Measurements from ENCODE around the gene MAP4K4. TPM values are rescaled to one million over a fixed set of nuclear protein-coding genes. Genes with fewer than 3 reads are reported as not detected.

Gene MAP4K4
- total RNA-seq, 1 donor from 2014 or later: 48.0 TPM

GRCh38 chr2:101665312-101665711, 32.2 kb upstream of the MAP4K4 start:
- no peaks in the 10 kb centered on the region for H3K4me1 ChIP-seq
- no peaks in the 10 kb centered on the region for H3K9me3 ChIP-seq
- no peak for TF ChIP-seq CTCF (IDR thresholded peaks at IDR 0.05)
- intact Hi-C loops (cut with DNase I): no loop called here
- DNase-seq (ENCODE audit: low spot score in 2 of 2): no peak
- H3K27me3 ChIP-seq: no peaks in the 10 kb centered on the region
- H3K27ac ChIP-seq: no peak overlapping the region
- H3K4me3 ChIP-seq: no peak overlapping the region
- no peaks in the 10 kb centered on the region for H3K36me3 ChIP-seq

- intact Hi-C loops (cut with DNase I): no loop called here
- Histone ChIP-seq H3K36me3 (no peaks in the 10 kb centered on the region), H3K27me3 (no peaks in the 10 kb centered on the region), H3K27ac (no peak overlapping the region), H3K4me1 (no peaks in the 10 kb centered on the region), H3K9me3 (peaks cover 0 to 9% of the 10 kb centered on the region in 2 donors), H3K4me3 (no peak overlapping the region)
- TF ChIP-seq CTCF (IDR thresholded peaks at IDR 0.05): no peak
- DNase-seq (ENCODE audit: low spot score in 2 of 2): no peak
These were observed 29.7 kb upstream of the MAP4K4 start for GRCh38 chr2:101667823-101668222.

- no peaks in the 10 kb centered on the region for H3K36me3 ChIP-seq
- no peak for TF ChIP-seq CTCF (IDR thresholded peaks at IDR 0.05)
- DNase-seq (ENCODE audit: low spot score in 2 of 2): no peak
- H3K4me3 ChIP-seq: no peak overlapping the region
- no peak overlapping the region for H3K27ac ChIP-seq
- intact Hi-C loops (cut with DNase I): no loop called here
- no peaks in the 10 kb centered on the region for H3K4me1 ChIP-seq
- H3K9me3 ChIP-seq: peaks cover 0 to 11% of the 10 kb centered on the region in 2 donors
- H3K27me3 ChIP-seq: no peaks in the 10 kb centered on the region
These were observed 25.5 kb upstream of the MAP4K4 start for GRCh38 chr2:101672047-101672446.

GRCh38 chr2:101673920-101674319, 23.6 kb upstream of the MAP4K4 start:
- DNase-seq (ENCODE audit: low spot score in 2 of 2): no peak
- no peaks in the 10 kb centered on the region for H3K36me3 ChIP-seq
- no peaks in the 10 kb centered on the region for H3K27me3 ChIP-seq

GRCh38 chr2:101675512-101675911, 22.0 kb upstream of the MAP4K4 start:
- Histone ChIP-seq H3K36me3 (no peaks in the 10 kb centered on the region), H3K4me1 (no peaks in the 10 kb centered on the region), H3K27ac (no peak overlapping the region), H3K4me3 (no peak overlapping the region), H3K9me3 (peaks cover 0 to 11% of the 10 kb centered on the region in 2 donors), H3K27me3 (no peaks in the 10 kb centered on the region)
- TF ChIP-seq CTCF (IDR thresholded peaks at IDR 0.05): no peak
- DNase-seq (ENCODE audit: low spot score in 2 of 2): no peak
- intact Hi-C loops (cut with DNase I): no loop called here

More at GRCh38 chr2:101673920-101674319, 23.6 kb upstream of the MAP4K4 start:
- H3K9me3 ChIP-seq: peaks cover 0 to 11% of the 10 kb centered on the region in 2 donors
- no peaks in the 10 kb centered on the region for H3K4me1 ChIP-seq
- TF ChIP-seq CTCF (IDR thresholded peaks at IDR 0.05): no peak
- no peak overlapping the region for H3K27ac ChIP-seq
- intact Hi-C loops (cut with DNase I): no loop called here
- H3K4me3 ChIP-seq: no peak overlapping the region

- Histone ChIP-seq H3K9me3 (peaks cover 0 to 11% of the 10 kb centered on the region in 2 donors), H3K4me3 (no peak overlapping the region), H3K36me3 (no peaks in the 10 kb centered on the region), H3K27me3 (no peaks in the 10 kb centered on the region), H3K27ac (no peak overlapping the region), H3K4me1 (no peaks in the 10 kb centered on the region)
- intact Hi-C loops (cut with DNase I): no loop called here
- DNase-seq (ENCODE audit: low spot score in 2 of 2): no peak
- no peak for TF ChIP-seq CTCF (IDR thresholded peaks at IDR 0.05)
These were observed 20.8 kb upstream of the MAP4K4 start for GRCh38 chr2:101676674-101677073.
